ENCODE results near the gene GPR27.

Gene GPR27

DNA sequence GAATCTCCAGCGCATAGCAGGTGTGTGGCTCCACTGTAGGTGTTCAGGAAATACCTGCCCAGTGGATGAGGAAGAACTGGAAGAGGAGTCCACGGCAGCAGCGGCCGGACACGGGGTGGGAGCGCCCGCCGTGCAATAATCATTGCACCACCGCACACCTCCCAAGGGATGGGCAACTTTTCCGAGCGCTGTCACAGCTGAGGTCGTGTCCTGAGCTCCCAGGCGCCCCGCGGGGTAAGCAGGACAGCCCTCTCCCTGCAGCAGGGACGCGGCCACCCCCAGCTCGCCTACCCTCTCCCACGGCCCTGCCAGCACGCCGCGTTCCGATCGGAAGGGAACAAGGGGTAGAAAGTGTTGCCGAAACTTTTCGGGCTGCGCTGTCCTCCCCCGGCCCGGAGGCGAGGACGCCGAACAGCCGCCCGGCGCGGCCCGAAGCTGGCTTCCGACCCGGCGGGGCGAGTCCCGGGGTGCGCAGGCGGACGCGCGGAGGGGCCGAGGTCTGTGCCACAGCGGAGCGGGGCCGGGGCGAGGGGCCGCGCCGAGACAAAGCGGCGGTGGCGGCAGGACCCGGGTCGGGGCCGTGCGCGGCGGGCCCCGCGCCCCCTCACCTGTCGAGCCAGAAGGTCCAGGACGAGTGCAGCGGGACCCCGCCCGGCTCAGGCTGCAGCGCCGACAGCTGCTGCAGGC is 28.9 kb upstream of the GPR27 start:
- Histone ChIP-seq H3K4me3 (ENCODE audit: low read depth in 1 of 2, low read length in 1 of 2) (peak overlapping the region; percentile 69 to 79), H3K27me3 (no peaks in the 10 kb centered on the region), H3K36me3 (peaks cover 16% of the 10 kb centered on the region), H3K27ac (peak overlapping the region; percentile 93), H3K9me3 (no peaks in the 10 kb centered on the region), H3K4me1 (ENCODE audit: control insufficient read depth in 1 of 2, insufficient read depth in 1 of 2, low read depth in 1 of 2, low read length in 1 of 2) (peaks cover 73 to 79% of the 10 kb centered on the region in 2 experiments)
- TF ChIP-seq, protein P1, sequence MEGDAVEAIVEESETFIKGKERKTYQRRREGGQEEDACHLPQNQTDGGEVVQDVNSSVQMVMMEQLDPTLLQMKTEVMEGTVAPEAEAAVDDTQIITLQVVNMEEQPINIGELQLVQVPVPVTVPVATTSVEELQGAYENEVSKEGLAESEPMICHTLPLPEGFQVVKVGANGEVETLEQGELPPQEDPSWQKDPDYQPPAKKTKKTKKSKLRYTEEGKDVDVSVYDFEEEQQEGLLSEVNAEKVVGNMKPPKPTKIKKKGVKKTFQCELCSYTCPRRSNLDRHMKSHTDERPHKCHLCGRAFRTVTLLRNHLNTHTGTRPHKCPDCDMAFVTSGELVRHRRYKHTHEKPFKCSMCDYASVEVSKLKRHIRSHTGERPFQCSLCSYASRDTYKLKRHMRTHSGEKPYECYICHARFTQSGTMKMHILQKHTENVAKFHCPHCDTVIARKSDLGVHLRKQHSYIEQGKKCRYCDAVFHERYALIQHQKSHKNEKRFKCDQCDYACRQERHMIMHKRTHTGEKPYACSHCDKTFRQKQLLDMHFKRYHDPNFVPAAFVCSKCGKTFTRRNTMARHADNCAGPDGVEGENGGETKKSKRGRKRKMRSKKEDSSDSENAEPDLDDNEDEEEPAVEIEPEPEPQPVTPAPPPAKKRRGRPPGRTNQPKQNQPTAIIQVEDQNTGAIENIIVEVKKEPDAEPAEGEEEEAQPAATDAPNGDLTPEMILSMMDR (IDR thresholded peaks at IDR 0.05), result no peak

DNA sequence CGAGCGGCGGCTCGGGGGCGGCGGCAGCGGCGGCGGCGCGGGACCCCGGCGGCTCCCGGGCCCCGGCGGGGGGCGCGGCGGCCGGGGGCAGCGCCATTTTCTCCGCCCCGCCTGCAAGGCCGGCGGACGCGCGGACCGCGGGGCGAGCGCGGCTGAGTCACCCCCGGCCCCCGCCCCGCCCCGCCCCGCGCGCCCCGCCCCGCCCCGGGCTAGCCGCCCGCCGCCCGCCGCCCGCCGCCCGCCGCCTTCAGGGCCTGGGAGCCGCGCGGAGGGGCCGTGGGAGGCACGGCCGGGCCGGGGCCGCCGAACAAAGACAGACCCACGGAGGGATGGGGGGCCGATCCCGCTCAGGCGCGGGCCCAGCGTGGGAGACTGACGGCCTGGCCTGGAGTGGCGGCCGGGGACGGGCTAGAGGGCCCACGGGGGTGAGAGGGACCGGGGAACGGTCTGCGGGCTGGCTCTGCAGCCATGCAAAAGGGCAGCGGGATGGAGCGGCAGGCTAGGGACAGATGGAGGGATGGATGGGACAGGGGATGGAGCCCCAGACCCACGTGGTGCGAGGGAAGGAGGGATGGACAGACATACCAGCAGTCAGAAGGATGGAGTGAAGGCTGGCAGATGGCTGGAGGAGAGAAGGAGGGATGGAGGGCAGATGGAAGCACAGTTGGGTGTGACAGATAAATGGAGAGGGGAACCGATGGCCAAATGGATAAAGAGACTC is 28.2 kb upstream of the GPR27 start, which contains the start of gene EIF4E3:
Gene EIF4E3 (minus strand): TSS at position 132 of the 721 bp plus-strand sequence. CDS start 35 bp downstream, at position 97.
- H3K4me1 ChIP-seq (ENCODE audit: control insufficient read depth in 1 of 2, insufficient read depth in 1 of 2, low read depth in 1 of 2, low read length in 1 of 2), result peaks cover 73 to 79% of the 10 kb centered on the region in 2 experiments
- TF ChIP-seq, protein P1 (IDR thresholded peaks at IDR 0.05), result no peak
- peak within 1 kb of the TSS; percentile 76 to 79 for H3K4me3 ChIP-seq (ENCODE audit: low read depth in 1 of 2, low read length in 1 of 2)
- H3K27ac ChIP-seq, result peak within 1 kb of the TSS; percentile 93
- H3K36me3 ChIP-seq, result peaks cover 12% of the 10 kb centered on the region
- H3K9me3 ChIP-seq, result no peaks in the 10 kb centered on the region
- no peaks in the 10 kb centered on the region for H3K27me3 ChIP-seq

DNA sequence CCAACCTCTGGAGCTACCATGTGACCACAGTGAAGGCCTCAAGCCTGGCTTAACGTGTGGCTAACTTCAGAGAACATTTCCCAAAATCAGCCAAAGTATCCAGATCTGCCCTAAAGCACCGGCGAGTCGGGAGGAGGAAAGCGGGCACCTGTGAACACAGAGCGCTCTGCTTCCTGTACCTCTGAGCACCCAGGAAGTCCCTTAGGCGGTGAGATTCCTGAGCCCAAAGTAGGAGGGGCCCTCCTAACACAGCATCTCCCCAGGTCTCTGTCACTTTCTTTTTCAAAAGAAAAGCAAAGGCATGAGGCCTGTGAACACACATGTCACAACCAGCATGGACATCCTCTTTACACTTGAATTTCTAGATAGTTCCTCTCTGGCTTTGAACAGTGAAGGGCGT is 27.5 kb upstream of the GPR27 start:
- TF ChIP-seq, protein P1 (IDR thresholded peaks at IDR 0.05), result peak; percentile 10
- peaks cover 73 to 79% of the 10 kb centered on the region in 2 experiments for H3K4me1 ChIP-seq (ENCODE audit: control insufficient read depth in 1 of 2, insufficient read depth in 1 of 2, low read depth in 1 of 2, low read length in 1 of 2)
- H3K9me3 ChIP-seq, result no peaks in the 10 kb centered on the region
- H3K27me3 ChIP-seq, result no peaks in the 10 kb centered on the region
- H3K27ac ChIP-seq, result peak overlapping the region; percentile 93
- peak overlapping the region; percentile 76 to 78 for H3K4me3 ChIP-seq (ENCODE audit: low read depth in 1 of 2, low read length in 1 of 2)
- peaks cover 5% of the 10 kb centered on the region for H3K36me3 ChIP-seq

DNA sequence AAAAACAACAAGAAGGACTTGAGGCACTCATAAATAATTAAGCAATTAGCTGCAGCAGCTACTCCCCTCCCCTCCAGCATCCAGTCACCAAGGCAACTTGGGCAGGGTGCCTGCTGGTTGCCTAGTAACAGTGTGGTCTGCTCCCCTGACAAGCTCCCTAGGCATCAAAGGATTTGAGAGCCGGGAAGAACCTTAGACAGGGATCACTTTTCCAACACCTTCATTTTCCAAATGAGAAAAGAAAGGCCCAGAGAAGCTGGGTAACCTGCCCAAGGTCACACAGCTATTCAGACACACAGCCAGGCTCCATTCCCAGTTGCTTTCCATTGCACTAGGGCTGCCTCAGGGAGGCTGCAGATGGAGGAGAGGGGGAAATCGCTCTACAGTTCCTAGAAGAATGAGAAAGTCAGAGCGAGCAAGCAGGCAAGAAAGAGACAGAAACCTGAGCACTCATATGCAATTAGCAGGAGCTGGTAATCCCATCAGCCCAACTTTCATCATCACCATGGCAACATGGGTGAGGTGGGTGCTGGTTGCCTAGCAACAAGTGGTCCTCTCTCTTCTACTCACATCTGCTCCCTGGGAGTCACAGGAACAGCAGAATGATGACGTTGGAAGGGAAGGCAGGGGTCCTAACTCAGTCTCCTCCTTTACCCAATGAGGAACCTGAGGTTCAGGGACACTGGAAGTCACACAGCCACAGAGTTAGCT is 24.9 kb upstream of the GPR27 start:
- H3K9me3 ChIP-seq, result no peaks in the 10 kb centered on the region
- H3K27me3 ChIP-seq, result no peaks in the 10 kb centered on the region
- H3K4me3 ChIP-seq (ENCODE audit: low read depth in 1 of 2, low read length in 1 of 2), result peak overlapping the region in 1 of 2 experiments; percentile 9
- no peaks in the 10 kb centered on the region for H3K36me3 ChIP-seq
- H3K4me1 ChIP-seq (ENCODE audit: control insufficient read depth in 1 of 2, insufficient read depth in 1 of 2, low read depth in 1 of 2, low read length in 1 of 2), result peaks cover 51 to 57% of the 10 kb centered on the region in 2 experiments
- peak overlapping the region; percentile 36 for H3K27ac ChIP-seq
- TF ChIP-seq, protein P1 (IDR thresholded peaks at IDR 0.05), result no peak

DNA sequence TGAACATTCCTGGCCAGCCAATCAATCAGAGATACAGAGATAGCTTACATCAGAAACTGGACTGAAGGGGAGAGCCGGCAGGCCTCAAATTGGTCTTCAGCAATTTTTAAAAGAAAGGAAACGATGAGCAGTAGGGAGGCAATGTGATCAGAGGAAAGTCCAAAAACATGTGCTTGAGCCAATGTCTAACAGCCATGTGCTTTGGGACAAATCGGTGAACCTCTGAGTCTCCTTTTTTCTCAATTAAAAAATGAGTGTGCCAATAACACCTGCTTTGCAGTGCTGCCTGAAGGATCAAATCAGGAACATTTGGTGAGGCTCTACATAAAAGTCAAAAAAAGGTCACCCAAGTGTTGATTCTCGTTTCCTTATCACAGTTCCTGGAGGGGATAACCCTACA is 21.0 kb upstream of the GPR27 start:
- Histone ChIP-seq H3K27me3 (no peaks in the 10 kb centered on the region), H3K27ac (no peak overlapping the region)
- TF ChIP-seq, protein P1 (IDR thresholded peaks at IDR 0.05), result no peak

More for the DNA sequence above, 21.0 kb upstream of the GPR27 start:
- H3K4me1 ChIP-seq (ENCODE audit: control insufficient read depth in 1 of 2, insufficient read depth in 1 of 2, low read depth in 1 of 2, low read length in 1 of 2), result peaks cover 31 to 44% of the 10 kb centered on the region in 2 experiments
- H3K9me3 ChIP-seq, result no peaks in the 10 kb centered on the region
- no peaks in the 10 kb centered on the region for H3K36me3 ChIP-seq
- no peak overlapping the region for H3K4me3 ChIP-seq (ENCODE audit: low read depth in 1 of 2, low read length in 1 of 2)

All from neutrophil (primary cell).